Measurements from ENCODE around the gene TWIST2.

- TF ChIP-seq CTCF (IDR thresholded peaks at IDR 0.05; ENCODE audit: low read length): no peak
- no peak for TF ChIP-seq EZH2 (IDR thresholded peaks at IDR 0.05; ENCODE audit: borderline replicate concordance, low read length)
Observed at GRCh38 chr2:238852206-238852869, 4.5 kb downstream of the TWIST2 start.

All from OCI-LY1 (cell line).